ENCODE data around the gene CHST9. TPM values are rescaled to one million over a fixed set of nuclear protein-coding genes. Genes with fewer than 3 reads are reported as not detected.

The CHST9 gene
- polyA plus RNA-seq, 3 donors, result not detected

- Mint-ChIP-seq H3K4me3 (no peak overlapping the region), H3K4me1 (peaks cover 3% of the 10 kb centered on the region), H3K27me3 (ENCODE audit: low read depth in 3 of 3) (peaks cover 13 to 22% (median 14%) of the 10 kb centered on the region in 3 donors), H3K9me3 (peaks cover 0 to 3% (median 0%) of the 10 kb centered on the region in 7 donors), H3K27ac (no peak overlapping the region), H3K36me3 (no peaks in the 10 kb centered on the region)
- Histone ChIP-seq H3K4me2 (replicated peaks; ENCODE audit: extremely low read depth, low read length, poor library complexity, severe bottlenecking) (no peak overlapping the region), H3K27me3 (ENCODE audit: control insufficient read depth in 2 of 2, insufficient read depth in 2 of 2, low read length in 2 of 2) (peaks cover 4 to 12% of the 10 kb centered on the region in 2 donors), H3K9ac (ENCODE audit: insufficient read depth, low read length, poor library complexity, severe bottlenecking) (no peak overlapping the region), H4K20me1 (ENCODE audit: insufficient read depth, low read length) (no peaks in the 10 kb centered on the region), H2AFZ (ENCODE audit: insufficient read depth, low read depth, low read length, poor library complexity, severe bottlenecking) (no peak overlapping the region), H3K4me3 (replicated peaks in 1 of 3; ENCODE audit: low read depth in 2 of 3, low read length in 3 of 3) (no peak overlapping the region), H3K36me3 (replicated peaks in 1 of 2; ENCODE audit: control insufficient read depth in 1 of 2, insufficient read depth in 2 of 2, low read length in 2 of 2) (no peaks in the 10 kb centered on the region), H3K79me2 (ENCODE audit: insufficient read depth, low read length) (no peaks in the 10 kb centered on the region), H3K27ac (ENCODE audit: low read depth in 1 of 2, low read length in 2 of 2) (no peak overlapping the region), H3K4me1 (ENCODE audit: control insufficient read depth in 1 of 2, insufficient read depth in 2 of 2, low read length in 2 of 2) (no peaks in the 10 kb centered on the region), H3K9me3 (replicated peaks in 1 of 2; ENCODE audit: control insufficient read depth in 1 of 2, insufficient read depth in 1 of 2, low read length in 2 of 2) (no peaks in the 10 kb centered on the region)
- no CpG with 5 or more reads among the region's 1 CpG for WGBS (ENCODE audit: insufficient coverage)
- no peak for DNase-seq
- intact Hi-C loops (cut with micrococcal nuclease), result no loop called here
- TF ChIP-seq, protein P1, sequence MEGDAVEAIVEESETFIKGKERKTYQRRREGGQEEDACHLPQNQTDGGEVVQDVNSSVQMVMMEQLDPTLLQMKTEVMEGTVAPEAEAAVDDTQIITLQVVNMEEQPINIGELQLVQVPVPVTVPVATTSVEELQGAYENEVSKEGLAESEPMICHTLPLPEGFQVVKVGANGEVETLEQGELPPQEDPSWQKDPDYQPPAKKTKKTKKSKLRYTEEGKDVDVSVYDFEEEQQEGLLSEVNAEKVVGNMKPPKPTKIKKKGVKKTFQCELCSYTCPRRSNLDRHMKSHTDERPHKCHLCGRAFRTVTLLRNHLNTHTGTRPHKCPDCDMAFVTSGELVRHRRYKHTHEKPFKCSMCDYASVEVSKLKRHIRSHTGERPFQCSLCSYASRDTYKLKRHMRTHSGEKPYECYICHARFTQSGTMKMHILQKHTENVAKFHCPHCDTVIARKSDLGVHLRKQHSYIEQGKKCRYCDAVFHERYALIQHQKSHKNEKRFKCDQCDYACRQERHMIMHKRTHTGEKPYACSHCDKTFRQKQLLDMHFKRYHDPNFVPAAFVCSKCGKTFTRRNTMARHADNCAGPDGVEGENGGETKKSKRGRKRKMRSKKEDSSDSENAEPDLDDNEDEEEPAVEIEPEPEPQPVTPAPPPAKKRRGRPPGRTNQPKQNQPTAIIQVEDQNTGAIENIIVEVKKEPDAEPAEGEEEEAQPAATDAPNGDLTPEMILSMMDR (IDR thresholded peaks at IDR 0.05), result no peak
Measured at GRCh38 chr18:26869640-26870039, 315.5 kb downstream of the CHST9 start.

- H3K36me3 ChIP-seq (replicated peaks in 1 of 2; ENCODE audit: control insufficient read depth in 1 of 2, insufficient read depth in 2 of 2, low read length in 2 of 2), result no peaks in the 10 kb centered on the region
- peaks cover 0 to 6% (median 0%) of the 10 kb centered on the region in 7 donors for H3K9me3 Mint-ChIP-seq
- H2AFZ ChIP-seq (ENCODE audit: insufficient read depth, low read depth, low read length, poor library complexity, severe bottlenecking), result no peak overlapping the region
- H3K27me3 ChIP-seq (ENCODE audit: control insufficient read depth in 2 of 2, insufficient read depth in 2 of 2, low read length in 2 of 2), result peaks cover 10 to 18% of the 10 kb centered on the region in 2 donors
- 100% methylated on average over 1 of the region's 6 CpGs for WGBS (ENCODE audit: insufficient coverage)
- no peak for DNase-seq
- H3K4me2 ChIP-seq (replicated peaks; ENCODE audit: extremely low read depth, low read length, poor library complexity, severe bottlenecking), result no peak overlapping the region
- no peak overlapping the region for H3K4me3 ChIP-seq (replicated peaks in 1 of 3; ENCODE audit: low read depth in 2 of 3, low read length in 3 of 3)
- no peaks in the 10 kb centered on the region for H4K20me1 ChIP-seq (ENCODE audit: insufficient read depth, low read length)
- H3K27ac Mint-ChIP-seq, result no peak overlapping the region
- H3K4me1 ChIP-seq (ENCODE audit: control insufficient read depth in 1 of 2, insufficient read depth in 2 of 2, low read length in 2 of 2), result no peaks in the 10 kb centered on the region
- H3K9ac ChIP-seq (ENCODE audit: insufficient read depth, low read length, poor library complexity, severe bottlenecking), result no peak overlapping the region
- no peaks in the 10 kb centered on the region for H3K79me2 ChIP-seq (ENCODE audit: insufficient read depth, low read length)
- intact Hi-C loops (cut with micrococcal nuclease), result no loop called here
- no peaks in the 10 kb centered on the region for H3K36me3 Mint-ChIP-seq
- TF ChIP-seq, protein P1 (IDR thresholded peaks at IDR 0.05), result no peak
- H3K27ac ChIP-seq (ENCODE audit: low read depth in 1 of 2, low read length in 2 of 2), result no peak overlapping the region
- no peak overlapping the region for H3K4me3 Mint-ChIP-seq
- H3K27me3 Mint-ChIP-seq (ENCODE audit: low read depth in 3 of 3), result peaks cover 19 to 28% (median 20%) of the 10 kb centered on the region in 3 donors
- H3K9me3 ChIP-seq (replicated peaks in 1 of 2; ENCODE audit: control insufficient read depth in 1 of 2, insufficient read depth in 1 of 2, low read length in 2 of 2), result peaks cover 0 to 4% of the 10 kb centered on the region in 2 donors
- peaks cover 3% of the 10 kb centered on the region for H3K4me1 Mint-ChIP-seq
Measured at GRCh38 chr18:26868968-26869586, 316.0 kb downstream of the CHST9 start.
